Neural crest cell (in vitro differentiated cells): Measurements from ENCODE around the gene CLOCK. TPM values are rescaled to one million over a fixed set of nuclear protein-coding genes. Genes with fewer than 3 reads are reported as not detected.

ENCODE experiments used
- DNase-seq: peaks from one replicate; pipeline ENCODE4 v3.0.0; 2021; ENCODE audit warnings: low read depth, mixed read lengths, low spot score
- H3K27ac Mint-ChIP-seq: one replicate; pipeline ENCODE4 v1.8.0; 2021; ENCODE audit warnings: mild to moderate bottlenecking, mixed read lengths; ENCODE audit not compliant: unreplicated experiment
- H3K27me3 Mint-ChIP-seq: 2 replicates; pipeline ENCODE4 v1.8.0; 2021; ENCODE audit warnings: low read depth, mild to moderate bottlenecking, mixed read lengths
- H3K36me3 Mint-ChIP-seq: 2 replicates; pipeline ENCODE4 v1.8.0; 2021; ENCODE audit warnings: low read depth, mild to moderate bottlenecking, mixed read lengths
- H3K4me1 Mint-ChIP-seq: 2 replicates; pipeline ENCODE4 v1.8.0; 2021; ENCODE audit warnings: mixed read lengths
- H3K4me3 Mint-ChIP-seq: one replicate; pipeline ENCODE4 v1.8.0; 2021; ENCODE audit warnings: mild to moderate bottlenecking, mixed read lengths
- H3K9me3 Mint-ChIP-seq: 2 replicates; pipeline ENCODE4 v1.8.0; 2021; ENCODE audit warnings: mixed read lengths
- CTCF ChIP-seq: fragments of 200-600 bp; sonication (generic); conservative IDR thresholded peaks from 2 replicates; pipeline ENCODE4 v1.5.0; 2021; ENCODE audit warnings: antibody characterized with exemption, mild to moderate bottlenecking
- total RNA-seq: library from RNA; stranded (reverse); gene quantifications from 2 replicates; pipeline ENCODE4 v1.2.1, GENCODE V29; 2021

Gene CLOCK
- total RNA-seq, 1 donor from 2014 or later, result 21.6 TPM

GRCh38 chr4:55539658-55540057 is 7.1 kb downstream of the CLOCK start:
- Mint-ChIP-seq H3K27ac (no peak overlapping the region), H3K36me3 (peaks cover 16% of the 10 kb centered on the region), H3K27me3 (no peaks in the 10 kb centered on the region), H3K4me1 (peaks cover 13% of the 10 kb centered on the region), H3K4me3 (no peak overlapping the region), H3K9me3 (peaks cover 6% of the 10 kb centered on the region)
- DNase-seq, result no peak
- TF ChIP-seq CTCF, result no peak

GRCh38 chr4:55538531-55538930 is 8.2 kb downstream of the CLOCK start:
- Mint-ChIP-seq H3K9me3 (peaks cover 12% of the 10 kb centered on the region), H3K36me3 (peaks cover 24% of the 10 kb centered on the region), H3K4me3 (no peak overlapping the region), H3K4me1 (peaks cover 4% of the 10 kb centered on the region), H3K27me3 (no peaks in the 10 kb centered on the region), H3K27ac (no peak overlapping the region)
- TF ChIP-seq CTCF, result no peak
- no peak for DNase-seq

- Mint-ChIP-seq H3K9me3 (peaks cover 21% of the 10 kb centered on the region), H3K27ac (no peak overlapping the region), H3K27me3 (no peaks in the 10 kb centered on the region), H3K36me3 (peaks cover 51% of the 10 kb centered on the region), H3K4me1 (no peaks in the 10 kb centered on the region), H3K4me3 (no peak overlapping the region)
- no peak for DNase-seq
- TF ChIP-seq CTCF, result no peak
Measured at GRCh38 chr4:55534306-55534705, 12.4 kb downstream of the CLOCK start.

- Mint-ChIP-seq H3K27ac (no peak overlapping the region), H3K27me3 (no peaks in the 10 kb centered on the region), H3K4me3 (no peak overlapping the region), H3K4me1 (peaks cover 5% of the 10 kb centered on the region), H3K9me3 (peaks cover 15% of the 10 kb centered on the region), H3K36me3 (peaks cover 49% of the 10 kb centered on the region)
- DNase-seq, result no peak
- TF ChIP-seq CTCF, result no peak
Measured at GRCh38 chr4:55530691-55531090, 16.0 kb downstream of the CLOCK start.

GRCh38 chr4:55530167-55530566 is 16.5 kb downstream of the CLOCK start:
- H3K36me3 Mint-ChIP-seq, result peaks cover 49% of the 10 kb centered on the region
- no peak for TF ChIP-seq CTCF
- peaks cover 15% of the 10 kb centered on the region for H3K9me3 Mint-ChIP-seq
- DNase-seq, result no peak
- H3K27ac Mint-ChIP-seq, result no peak overlapping the region
- no peaks in the 10 kb centered on the region for H3K27me3 Mint-ChIP-seq
- no peak overlapping the region for H3K4me3 Mint-ChIP-seq
- peaks cover 5% of the 10 kb centered on the region for H3K4me1 Mint-ChIP-seq

- TF ChIP-seq CTCF, result no peak
- no peak for DNase-seq
- no peak overlapping the region for H3K27ac Mint-ChIP-seq
- peaks cover 5% of the 10 kb centered on the region for H3K4me1 Mint-ChIP-seq
- H3K4me3 Mint-ChIP-seq, result no peak overlapping the region
- peaks cover 9% of the 10 kb centered on the region for H3K9me3 Mint-ChIP-seq
- H3K36me3 Mint-ChIP-seq, result peaks cover 46% of the 10 kb centered on the region
- no peaks in the 10 kb centered on the region for H3K27me3 Mint-ChIP-seq
Measured at GRCh38 chr4:55528491-55528890, 18.2 kb downstream of the CLOCK start.
